Hippocampal formation (tissue), 2 donors: ENCODE results near the gene GGACT.

ENCODE experiments used
- DNase-seq, 2 donors: peaks; one replicate each; lab custom pipeline; 2025; lab: John Stamatoyannopoulos, UW

The GGACT gene

DNA sequence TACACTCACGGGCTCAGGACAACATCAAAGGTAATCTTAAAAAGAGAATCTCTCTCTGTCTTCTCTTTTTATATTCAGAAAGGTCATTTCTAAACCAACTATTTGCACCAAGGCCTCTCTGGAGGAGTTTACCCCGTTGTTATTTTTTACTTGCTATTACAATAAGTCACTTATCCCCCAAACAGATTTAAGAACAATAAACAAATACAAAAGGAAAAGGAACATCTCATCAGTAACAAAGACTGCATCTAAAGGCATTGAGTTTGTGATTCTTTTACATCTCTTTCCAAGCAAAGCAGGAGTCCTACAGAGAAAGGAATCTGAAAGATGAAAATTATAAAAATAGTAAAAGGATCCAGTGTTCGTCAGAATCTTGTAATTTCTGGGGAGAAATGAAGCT is 75.4 kb downstream of the GGACT start:
- DNase-seq = no peak

GRCh38 chr13:100512422-100512821 is 76.2 kb downstream of the GGACT start:
- DNase-seq = no peak

DNA sequence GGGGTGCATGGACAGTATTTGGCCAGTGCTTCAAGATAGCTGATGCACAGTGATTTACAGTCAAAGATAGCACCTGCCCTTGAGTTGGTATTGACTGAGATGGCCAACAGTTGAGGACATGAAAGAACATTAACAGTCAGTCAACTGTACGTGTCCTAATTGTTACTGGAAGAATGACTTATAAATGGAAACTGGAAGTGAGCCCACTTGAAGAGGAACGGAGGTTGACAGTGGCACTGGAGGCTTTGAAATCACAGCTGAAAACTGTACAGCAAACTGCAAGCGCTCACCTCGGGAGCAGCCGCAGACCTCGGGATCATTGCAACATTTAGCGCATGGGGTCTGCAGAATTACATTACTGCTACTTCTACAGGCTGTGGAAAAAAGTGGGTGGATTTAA is 77.1 kb downstream of the GGACT start:
- no peak for DNase-seq

DNA sequence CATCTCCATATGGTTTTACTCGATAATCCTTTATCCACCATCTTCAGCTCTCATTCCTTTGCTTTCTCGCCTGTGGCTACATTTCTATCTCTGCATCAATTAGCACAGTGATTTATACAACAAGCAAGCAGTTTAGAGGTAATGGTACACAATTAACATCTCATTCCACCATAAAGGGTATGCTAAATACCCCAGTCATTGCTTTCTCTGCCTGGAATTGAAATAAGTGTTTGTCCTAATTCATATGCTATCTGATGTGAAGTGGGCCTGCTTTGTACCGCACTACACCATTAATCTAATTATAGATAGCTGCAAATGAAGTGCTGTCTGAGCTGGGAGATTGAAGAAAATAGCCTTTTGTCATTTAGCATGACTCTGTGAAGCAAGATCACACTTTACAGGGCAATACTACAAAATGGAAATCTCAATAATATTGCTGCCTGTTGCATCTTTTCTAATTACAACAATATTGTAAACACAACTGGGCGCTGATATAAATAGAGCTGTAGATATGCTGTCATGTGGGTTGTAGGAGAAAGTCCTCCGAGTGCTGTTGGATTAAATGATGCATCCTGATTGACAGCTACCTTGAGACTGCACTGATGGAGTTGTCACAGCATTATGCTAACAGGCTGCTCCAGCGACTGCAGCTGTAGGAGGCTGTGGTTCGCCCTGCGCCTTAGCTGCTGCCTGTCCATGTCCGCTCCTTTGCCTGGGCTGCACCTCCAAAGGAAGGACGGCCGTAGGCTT is 78.2 kb downstream of the GGACT start:
- DNase-seq = no peak

GRCh38 chr13:100508996-100509395 is 79.6 kb downstream of the GGACT start:
- no peak for DNase-seq

GRCh38 chr13:100508455-100508854 is 80.1 kb downstream of the GGACT start:
- DNase-seq = no peak

DNA sequence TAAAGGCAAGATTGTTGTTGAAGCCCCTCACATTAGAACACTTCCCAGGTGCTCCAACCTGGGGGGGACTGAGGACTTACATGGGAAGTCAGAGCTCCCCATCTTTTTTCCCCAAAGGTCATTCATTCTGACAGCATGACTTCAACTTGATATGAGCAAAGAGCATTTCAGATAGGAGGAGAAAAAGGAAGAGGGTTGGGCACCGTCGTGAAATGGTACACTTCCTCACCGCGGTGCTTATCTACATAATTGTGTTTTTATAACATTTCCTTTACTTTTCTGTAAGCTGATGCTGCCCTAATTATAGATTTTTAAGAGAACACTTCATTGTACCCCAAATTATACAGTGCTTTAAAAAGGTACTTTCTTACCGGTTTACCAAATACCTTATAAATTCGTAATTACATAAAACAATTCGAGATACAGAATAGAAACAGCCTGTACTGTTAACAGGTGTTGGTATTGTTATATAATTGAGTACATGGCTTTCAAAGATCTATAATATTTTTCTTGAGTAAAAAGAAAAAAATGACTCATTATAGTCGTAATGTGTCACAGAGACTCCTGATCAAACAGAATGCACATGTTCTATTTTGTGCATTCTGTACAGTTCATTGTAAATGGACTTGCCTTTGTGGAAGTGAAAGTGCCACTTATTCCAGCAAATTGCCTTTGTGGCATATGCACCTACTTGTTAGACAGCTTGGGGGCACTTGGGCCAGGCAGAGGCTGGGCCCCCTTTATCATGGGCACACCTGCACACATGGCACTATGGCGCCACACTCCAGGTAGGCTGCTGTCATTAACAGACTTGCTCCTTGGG is 81.8 kb downstream of the GGACT start:
- DNase-seq = no peak

- DNase-seq = no peak
Measured at GRCh38 chr13:100506154-100506553, 82.4 kb downstream of the GGACT start.

- no peak for DNase-seq
Measured at GRCh38 chr13:100503622-100504021, 85.0 kb downstream of the GGACT start.

- no peak for DNase-seq
Measured at GRCh38 chr13:100502446-100502845, 86.1 kb downstream of the GGACT start.

DNA sequence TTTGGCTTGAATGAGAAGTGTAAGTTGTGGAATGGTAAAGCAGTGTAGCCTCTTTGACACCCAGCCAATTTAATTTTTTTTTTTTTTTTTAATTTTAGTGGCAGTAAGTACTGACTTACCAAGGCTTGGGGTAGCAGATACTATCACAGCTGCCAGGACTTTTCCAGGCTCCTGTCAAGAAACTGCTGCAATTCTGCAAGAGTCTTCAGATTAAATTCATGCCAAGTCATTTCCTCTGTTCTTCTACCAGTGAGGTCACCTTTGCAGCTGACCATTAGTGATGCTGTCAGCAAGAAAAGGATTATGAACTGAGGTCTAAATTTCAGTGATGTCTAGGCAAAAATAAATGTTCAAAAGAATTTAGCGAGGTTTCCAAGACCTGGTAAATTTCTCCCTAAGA is 91.2 kb downstream of the GGACT start:
- no peak for DNase-seq

DNA sequence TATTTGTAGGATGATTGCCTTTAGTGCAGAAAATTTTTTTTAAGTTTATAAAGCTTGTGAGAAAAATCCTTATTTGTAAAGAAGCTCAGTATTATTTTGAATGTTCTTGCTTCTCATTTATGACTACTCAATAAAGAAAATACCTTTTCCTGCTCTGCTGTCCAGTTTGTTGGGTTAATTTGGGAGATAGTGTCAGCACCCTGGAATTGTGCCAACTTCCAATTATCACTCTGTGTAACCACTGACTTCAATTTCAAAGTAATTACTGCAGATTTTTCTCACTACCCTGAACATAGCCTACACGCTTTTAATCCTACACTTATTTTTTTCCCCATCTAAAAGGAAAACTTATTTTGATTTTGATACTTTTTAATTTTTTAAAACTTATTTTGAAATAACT is 93.1 kb downstream of the GGACT start:
- DNase-seq = no peak

GRCh38 chr13:100493418-100493817 is 95.2 kb downstream of the GGACT start:
- DNase-seq = no peak

- DNase-seq = peak in 1 of 2 donors; percentile 24
Measured at GRCh38 chr13:100491164-100491842, 97.3 kb downstream of the GGACT start.

DNA sequence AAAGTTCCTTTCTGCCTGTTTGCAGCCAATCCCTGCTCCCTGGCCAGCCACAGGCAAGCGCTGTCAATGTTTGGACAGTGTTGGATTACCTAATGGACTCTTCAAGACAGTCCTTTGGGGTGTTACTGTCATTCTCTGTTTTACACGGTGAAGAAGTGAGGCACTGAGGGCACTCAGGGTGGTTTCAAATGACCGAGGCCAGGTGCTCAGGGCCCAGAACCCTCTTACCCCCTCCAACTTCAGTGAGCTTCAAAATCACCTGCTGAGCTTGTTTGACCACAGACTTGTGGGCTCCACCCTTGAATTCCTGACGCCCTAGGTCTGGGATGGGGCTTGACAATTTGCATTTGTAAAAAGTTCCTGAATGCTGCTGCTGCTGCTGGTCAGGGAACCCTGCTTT is 97.9 kb downstream of the GGACT start:
- DNase-seq = no peak

- no peak for DNase-seq
Measured at GRCh38 chr13:100485265-100485664, 103.3 kb downstream of the GGACT start.

- no peak for DNase-seq
Measured at GRCh38 chr13:100484702-100485101, 103.9 kb downstream of the GGACT start.

DNA sequence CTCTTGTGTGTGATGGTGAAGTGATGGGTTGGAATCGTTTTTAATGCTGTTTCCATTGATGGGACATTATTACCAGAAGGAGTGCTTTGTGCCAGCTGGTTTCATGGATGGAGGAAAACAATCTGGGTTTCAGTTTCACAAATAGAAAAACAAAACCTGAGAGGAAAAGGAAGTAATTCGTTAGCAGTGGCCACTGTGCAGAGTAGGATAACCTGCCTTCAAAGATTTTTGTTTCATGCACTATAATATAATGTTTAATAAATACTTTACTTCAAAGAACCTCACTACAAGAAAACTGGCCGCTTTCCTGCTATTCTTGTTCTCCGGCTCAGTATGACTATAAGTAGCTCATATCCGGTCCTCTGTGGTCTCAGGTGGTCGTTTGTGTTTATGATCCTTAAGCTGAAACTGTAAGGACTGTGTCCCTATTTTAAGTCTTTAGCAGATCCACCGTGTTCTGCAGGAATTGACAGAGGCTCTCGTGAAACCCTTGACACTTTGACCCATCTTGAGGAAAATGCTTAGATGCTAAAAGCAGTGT is 104.7 kb downstream of the GGACT start:
- DNase-seq = no peak

DNA sequence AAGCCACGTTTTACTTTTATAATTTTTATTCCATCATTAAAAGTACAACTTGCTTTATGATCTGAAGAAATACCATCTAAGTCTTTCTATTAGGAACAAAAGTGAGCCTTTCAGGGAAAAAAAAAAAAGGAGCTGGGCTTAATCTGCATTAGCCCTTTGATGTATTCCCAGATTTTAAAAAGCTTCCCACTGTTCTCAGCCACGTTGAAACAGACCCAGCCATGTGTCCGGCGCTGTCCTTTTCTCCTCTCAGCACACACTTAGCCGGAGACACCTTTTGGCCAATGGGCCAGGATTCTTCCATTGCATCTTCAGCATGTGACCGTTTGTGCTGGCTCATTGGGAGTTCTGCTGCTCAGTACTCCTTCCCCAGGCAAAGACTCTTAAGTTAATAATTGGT is 105.5 kb downstream of the GGACT start:
- DNase-seq = no peak

DNA sequence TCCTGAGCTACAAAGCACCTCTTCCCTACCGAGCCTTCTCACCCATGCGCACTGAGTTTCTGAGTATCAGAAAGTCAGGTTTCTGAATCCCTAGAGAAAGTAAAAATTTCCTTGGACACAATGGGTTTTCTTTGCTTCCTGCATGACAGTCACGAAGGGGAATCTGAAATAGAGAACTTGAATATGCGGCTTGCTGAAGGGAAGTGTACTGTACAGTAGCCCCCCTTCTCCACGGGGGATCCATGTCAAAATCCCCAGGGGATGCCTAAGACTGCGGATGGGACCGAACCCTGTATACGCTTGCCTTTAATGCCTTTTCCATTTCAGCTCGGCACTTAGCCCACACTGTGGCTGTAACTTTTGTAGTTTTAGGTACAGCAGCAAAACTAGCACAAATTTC is 107.9 kb downstream of the GGACT start:
- no peak for DNase-seq
